Neuron (in vitro differentiated cells): ENCODE data around the gene RMND1.

Experiments
- H2AFZ ChIP-seq: one replicate; pipeline ENCODE4 v1.6.1; 2013; ENCODE audit warnings: low read depth, mild to moderate bottlenecking, inconsistent platforms, low read length, moderate library complexity
- H3K27me3 ChIP-seq: one replicate; pipeline ENCODE4 v1.6.1; 2013; ENCODE audit warnings: low read length; ENCODE audit not compliant: insufficient read depth
- H3K36me3 ChIP-seq: one replicate; pipeline ENCODE4 v1.6.1; 2013; ENCODE audit warnings: low read length; ENCODE audit not compliant: insufficient read depth
- H3K4me1 ChIP-seq: one replicate; pipeline ENCODE4 v1.6.1; 2013; ENCODE audit warnings: low read length; ENCODE audit not compliant: insufficient read depth
- H3K4me3 ChIP-seq: 2 replicates; pipeline ENCODE4 v1.5.1; 2013; ENCODE audit warnings: mild to moderate bottlenecking, low read length, moderate library complexity
- H3K9me3 ChIP-seq: one replicate; pipeline ENCODE4 v1.6.1; 2013; ENCODE audit warnings: low read length

Gene RMND1

GRCh38 chr6:151428093-151428735, 23.7 kb downstream of the RMND1 start:
- Histone ChIP-seq H3K4me3 (no peak overlapping the region), H3K9me3 (no peaks in the 10 kb centered on the region), H3K36me3 (peaks cover 65% of the 10 kb centered on the region), H3K27me3 (no peaks in the 10 kb centered on the region), H2AFZ (no peak overlapping the region), H3K4me1 (no peaks in the 10 kb centered on the region)

DNA sequence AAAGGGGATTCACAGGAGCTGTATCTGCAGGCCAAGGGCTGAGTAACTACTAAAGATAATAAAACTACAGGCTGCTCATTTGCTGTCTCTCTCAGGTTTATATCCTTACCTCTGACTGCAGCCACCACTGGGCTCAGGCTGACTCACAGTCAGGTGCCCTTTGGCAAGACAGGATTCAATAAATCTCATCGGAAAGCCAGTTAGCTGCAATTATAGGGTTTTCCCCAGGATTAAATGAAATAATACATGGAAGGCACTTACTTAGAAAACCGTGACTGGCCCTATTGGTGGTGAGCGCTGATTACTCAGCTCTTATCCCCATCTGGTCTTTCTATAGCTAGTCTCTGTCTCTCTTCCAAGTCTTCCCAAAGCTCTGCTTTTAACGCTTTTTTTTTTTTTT, 26.4 kb downstream of the RMND1 start:
- H3K4me1 ChIP-seq: no peaks in the 10 kb centered on the region

DNA sequence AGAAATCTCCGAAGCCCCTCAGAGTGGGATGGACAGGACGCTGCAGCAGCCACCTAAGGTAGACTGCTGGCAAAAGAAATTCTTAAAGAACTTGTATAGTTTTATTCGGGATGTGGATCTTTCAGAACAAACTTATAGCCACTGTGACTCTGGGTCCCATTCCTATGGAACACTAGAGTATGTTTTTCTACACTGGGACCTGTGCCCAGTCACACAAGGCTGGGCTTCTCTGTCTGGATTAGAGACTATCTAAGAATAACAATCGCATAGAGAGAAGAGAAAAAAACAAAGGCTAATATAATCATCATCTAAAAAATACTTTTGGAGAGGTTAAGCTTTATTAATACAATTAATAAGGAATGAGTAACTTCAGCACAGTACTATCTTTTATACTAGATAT, 28.9 kb downstream of the RMND1 start:
- peaks cover 67% of the 10 kb centered on the region for H3K36me3 ChIP-seq
- H3K9me3 ChIP-seq: no peaks in the 10 kb centered on the region
- H2AFZ ChIP-seq: no peak overlapping the region
- no peaks in the 10 kb centered on the region for H3K4me1 ChIP-seq
- H3K27me3 ChIP-seq: no peaks in the 10 kb centered on the region
- no peak overlapping the region for H3K4me3 ChIP-seq

More for the DNA sequence above, 26.4 kb downstream of the RMND1 start:
- Histone ChIP-seq H3K4me3 (no peak overlapping the region), H3K27me3 (no peaks in the 10 kb centered on the region), H3K36me3 (peaks cover 71% of the 10 kb centered on the region), H3K9me3 (no peaks in the 10 kb centered on the region), H2AFZ (no peak overlapping the region)

DNA sequence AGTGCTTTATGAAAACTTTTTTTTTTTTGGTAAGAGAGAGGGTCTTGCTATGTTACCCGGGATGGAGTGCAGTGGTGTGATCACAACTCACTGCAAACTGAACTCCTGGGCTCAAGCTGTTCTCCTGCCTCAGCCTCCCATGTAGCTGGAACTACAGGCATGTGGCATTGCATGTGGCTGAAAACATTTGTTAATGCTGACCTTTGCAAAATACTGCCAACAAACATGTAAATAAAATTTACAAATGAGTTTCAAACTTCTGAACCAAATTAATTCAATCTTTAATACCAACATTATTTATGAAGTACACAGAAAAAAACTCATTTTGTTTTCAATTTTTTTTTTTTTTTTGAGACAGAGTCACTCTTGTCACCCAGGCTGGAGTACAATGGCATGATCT, 34.4 kb downstream of the RMND1 start:
- no peak overlapping the region for H3K4me3 ChIP-seq
- H3K4me1 ChIP-seq: no peaks in the 10 kb centered on the region
- no peak overlapping the region for H2AFZ ChIP-seq
- H3K27me3 ChIP-seq: no peaks in the 10 kb centered on the region
- H3K36me3 ChIP-seq: peaks cover 82% of the 10 kb centered on the region
- H3K9me3 ChIP-seq: peaks cover 3% of the 10 kb centered on the region

- H3K36me3 ChIP-seq: peaks cover 75% of the 10 kb centered on the region
- no peaks in the 10 kb centered on the region for H3K27me3 ChIP-seq
These were observed 37.2 kb downstream of the RMND1 start for GRCh38 chr6:151414641-151415260.

GRCh38 chr6:151413372-151414145, 38.4 kb downstream of the RMND1 start:
- Histone ChIP-seq H2AFZ (no peak overlapping the region), H3K4me1 (no peaks in the 10 kb centered on the region), H3K9me3 (peaks cover 3% of the 10 kb centered on the region), H3K27me3 (no peaks in the 10 kb centered on the region), H3K4me3 (no peak overlapping the region), H3K36me3 (peaks cover 70% of the 10 kb centered on the region)

More at GRCh38 chr6:151414641-151415260, 37.2 kb downstream of the RMND1 start:
- peaks cover 3% of the 10 kb centered on the region for H3K9me3 ChIP-seq
- H3K4me3 ChIP-seq: no peak overlapping the region
- H3K4me1 ChIP-seq: no peaks in the 10 kb centered on the region
- H2AFZ ChIP-seq: no peak overlapping the region

DNA sequence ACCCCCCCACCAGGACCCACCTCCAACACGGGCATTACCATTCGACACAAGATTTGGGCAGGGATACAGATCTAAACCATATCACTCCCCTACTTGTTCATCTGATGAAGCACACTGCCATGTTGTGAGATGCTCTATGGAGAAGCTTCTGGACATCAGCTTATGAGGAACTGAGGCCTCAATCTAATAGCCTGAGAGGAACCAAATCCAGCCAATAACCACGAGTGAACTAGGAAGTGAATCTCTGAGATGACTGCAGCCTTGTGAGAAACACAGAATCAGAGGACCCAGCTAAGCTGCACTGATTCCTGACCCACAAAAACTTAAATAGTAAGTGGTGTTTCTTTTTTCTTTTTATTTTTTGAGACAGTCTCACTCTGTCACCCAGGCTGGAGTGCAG, 39.0 kb downstream of the RMND1 start:
- peaks cover 3% of the 10 kb centered on the region for H3K9me3 ChIP-seq
- H3K27me3 ChIP-seq: no peaks in the 10 kb centered on the region
- H2AFZ ChIP-seq: no peak overlapping the region
- H3K36me3 ChIP-seq: peaks cover 67% of the 10 kb centered on the region
- no peaks in the 10 kb centered on the region for H3K4me1 ChIP-seq
- H3K4me3 ChIP-seq: no peak overlapping the region

GRCh38 chr6:151409679-151410078, 42.2 kb downstream of the RMND1 start:
- H3K4me3 ChIP-seq: no peak overlapping the region
- H2AFZ ChIP-seq: no peak overlapping the region
- H3K27me3 ChIP-seq: no peaks in the 10 kb centered on the region
- H3K36me3 ChIP-seq: peaks cover 57% of the 10 kb centered on the region
- H3K4me1 ChIP-seq: no peaks in the 10 kb centered on the region
- H3K9me3 ChIP-seq: peaks cover 3% of the 10 kb centered on the region

GRCh38 chr6:151409260-151409659, 42.7 kb downstream of the RMND1 start:
- Histone ChIP-seq H3K27me3 (no peaks in the 10 kb centered on the region), H3K9me3 (peaks cover 3% of the 10 kb centered on the region), H3K4me3 (no peak overlapping the region), H3K36me3 (peaks cover 57% of the 10 kb centered on the region), H3K4me1 (no peaks in the 10 kb centered on the region), H2AFZ (no peak overlapping the region)

- no peak overlapping the region for H3K4me3 ChIP-seq
- no peaks in the 10 kb centered on the region for H3K4me1 ChIP-seq
- H3K9me3 ChIP-seq: peaks cover 3% of the 10 kb centered on the region
- H3K36me3 ChIP-seq: peaks cover 53% of the 10 kb centered on the region
- H3K27me3 ChIP-seq: no peaks in the 10 kb centered on the region
- no peak overlapping the region for H2AFZ ChIP-seq
These were observed 43.1 kb downstream of the RMND1 start for GRCh38 chr6:151408858-151409257.

- Histone ChIP-seq H2AFZ (no peak overlapping the region), H3K4me1 (no peaks in the 10 kb centered on the region), H3K36me3 (peaks cover 45% of the 10 kb centered on the region), H3K4me3 (no peak overlapping the region), H3K9me3 (no peaks in the 10 kb centered on the region), H3K27me3 (no peaks in the 10 kb centered on the region)
These were observed 48.0 kb downstream of the RMND1 start for GRCh38 chr6:151403919-151404308.

DNA sequence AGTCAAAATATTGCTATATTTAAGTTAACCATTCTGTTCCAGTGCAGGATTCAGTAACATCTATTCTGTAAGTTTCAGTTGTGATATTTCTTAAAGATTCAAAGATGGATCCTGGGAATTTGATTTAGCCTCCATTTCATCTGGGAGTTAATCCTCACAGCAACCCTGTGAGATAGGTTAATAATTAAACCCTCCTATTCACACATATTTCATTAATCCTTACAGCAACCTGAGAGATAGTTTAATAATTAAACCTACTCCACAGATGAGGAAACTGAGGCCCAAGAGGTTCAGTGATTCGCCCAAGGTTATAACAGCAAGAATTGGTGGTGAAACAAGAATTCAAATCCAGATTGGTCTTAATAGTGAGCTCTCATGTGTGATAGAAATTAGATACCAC, 49.7 kb downstream of the RMND1 start:
- Histone ChIP-seq H3K36me3 (peaks cover 46% of the 10 kb centered on the region), H3K9me3 (no peaks in the 10 kb centered on the region), H3K4me1 (no peaks in the 10 kb centered on the region), H2AFZ (no peak overlapping the region), H3K4me3 (no peak overlapping the region), H3K27me3 (no peaks in the 10 kb centered on the region)

DNA sequence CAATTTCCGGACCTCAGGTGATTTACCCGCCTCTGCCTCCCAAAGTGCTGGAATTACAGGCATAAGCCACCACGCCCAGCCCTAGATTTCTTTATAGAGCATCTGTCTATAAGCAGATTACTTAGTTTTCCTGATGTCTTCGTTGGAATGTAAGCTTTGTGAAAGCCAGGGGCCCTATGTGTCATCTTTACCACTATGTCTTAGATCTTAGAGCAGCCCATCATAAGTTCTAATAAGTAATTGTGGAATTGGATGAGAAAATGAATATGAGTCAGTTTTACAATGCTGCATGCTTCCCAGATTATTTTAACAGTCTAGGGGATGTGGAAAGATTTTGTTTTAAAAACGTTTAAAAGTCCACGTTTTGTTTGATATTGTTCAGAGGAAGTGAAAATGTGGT, 51.5 kb downstream of the RMND1 start:
- H3K36me3 ChIP-seq: peaks cover 39% of the 10 kb centered on the region

More for the DNA sequence above, 51.5 kb downstream of the RMND1 start:
- no peak overlapping the region for H3K4me3 ChIP-seq
- no peak overlapping the region for H2AFZ ChIP-seq
- no peaks in the 10 kb centered on the region for H3K4me1 ChIP-seq
- no peaks in the 10 kb centered on the region for H3K27me3 ChIP-seq
- H3K9me3 ChIP-seq: peaks cover under 1% of the 10 kb centered on the region
